ENCODE data around the gene FAM229B.

The FAM229B gene

GRCh38 chr6:112087136-112087911 is at the start of gene FAM229B, which contains the start of gene TUBE1:
Gene FAM229B, plus strand, starts transcription at chr6:112087591. Its CDS starts 11,693 bp downstream, at chr6:112099284.
Gene TUBE1, minus strand, starts transcription at chr6:112087482. Its CDS starts 48 bp downstream, at chr6:112087434.
- intact Hi-C loops (cut with DNase I; ENCODE audit: low total_unique reads) = no loop called here
- peak within 1 kb of the TSS; percentile 81 to 88 for H3K4me3 ChIP-seq

GRCh38 chr6:112037783-112038216 is 49.6 kb upstream of the FAM229B start:
- Histone ChIP-seq H3K4me3 (peak overlapping the region; percentile 1 to 4), H3K9me3 (no peaks in the 10 kb centered on the region), H3K27me3 (no peaks in the 10 kb centered on the region), H3K36me3 (no peaks in the 10 kb centered on the region), H3K4me1 (peaks cover 4 to 61% (median 31%) of the 10 kb centered on the region in 4 donors), H3K27ac (peak overlapping the region; percentile 81 to 86)
- intact Hi-C loops (cut with DNase I; ENCODE audit: low total_unique reads) = no loop called here
- no peak for TF ChIP-seq CTCF (IDR thresholded peaks at IDR 0.05)
- peak; percentile 94 to 98 for DNase-seq

More at GRCh38 chr6:112087136-112087911, at the start of gene FAM229B, which contains the start of gene TUBE1:
- peak within 1 kb of the TSS; percentile 86 to 88 for H3K27ac ChIP-seq
- H3K4me1 ChIP-seq = peaks cover 0 to 18% (median 6%) of the 10 kb centered on the region in 4 donors
- no peak for TF ChIP-seq CTCF (IDR thresholded peaks at IDR 0.05)
- H3K9me3 ChIP-seq = no peaks in the 10 kb centered on the region
- peak; percentile 92 to 95 for DNase-seq
- no peaks in the 10 kb centered on the region for H3K27me3 ChIP-seq
- H3K36me3 ChIP-seq = peaks cover 8 to 31% (median 12%) of the 10 kb centered on the region in 3 donors

- peak overlapping the region; percentile 81 to 86 for H3K27ac ChIP-seq
- peaks cover 4 to 61% (median 31%) of the 10 kb centered on the region in 4 donors for H3K4me1 ChIP-seq
- TF ChIP-seq CTCF (IDR thresholded peaks at IDR 0.05) = no peak
- intact Hi-C loops (cut with DNase I; ENCODE audit: low total_unique reads) = no loop called here
- H3K9me3 ChIP-seq = no peaks in the 10 kb centered on the region
- no peaks in the 10 kb centered on the region for H3K27me3 ChIP-seq
- peak; percentile 65 to 84 for DNase-seq
- H3K36me3 ChIP-seq = no peaks in the 10 kb centered on the region
- peak overlapping the region; percentile 1 to 4 for H3K4me3 ChIP-seq
Measured at GRCh38 chr6:112038268-112038667, 49.1 kb upstream of the FAM229B start.

GRCh38 chr6:112038756-112039430 is 48.5 kb upstream of the FAM229B start:
- TF ChIP-seq CTCF (IDR thresholded peaks at IDR 0.05) = no peak
- no peaks in the 10 kb centered on the region for H3K9me3 ChIP-seq
- DNase-seq = peak in 1 of 2 donors; percentile 46
- H3K36me3 ChIP-seq = no peaks in the 10 kb centered on the region
- intact Hi-C loops (cut with DNase I; ENCODE audit: low total_unique reads) = no loop called here
- H3K27ac ChIP-seq = peak overlapping the region; percentile 81 to 86
- peaks cover 4 to 57% (median 25%) of the 10 kb centered on the region in 4 donors for H3K4me1 ChIP-seq
- H3K27me3 ChIP-seq = no peaks in the 10 kb centered on the region
- no peak overlapping the region for H3K4me3 ChIP-seq

- Histone ChIP-seq H3K4me3 (no peak overlapping the region), H3K9me3 (no peaks in the 10 kb centered on the region), H3K27ac (peak overlapping the region; percentile 81 to 86), H3K4me1 (peaks cover 4 to 57% (median 23%) of the 10 kb centered on the region in 4 donors), H3K36me3 (no peaks in the 10 kb centered on the region), H3K27me3 (no peaks in the 10 kb centered on the region)
- no peak for TF ChIP-seq CTCF (IDR thresholded peaks at IDR 0.05)
- intact Hi-C loops (cut with DNase I; ENCODE audit: low total_unique reads) = no loop called here
- DNase-seq = no peak
Measured at GRCh38 chr6:112039431-112039770, 48.0 kb upstream of the FAM229B start.

Measured in tibial artery (tissue), 4 donors.